ENCODE measurements around the gene ADGRG6. TPM values are rescaled to one million over a fixed set of nuclear protein-coding genes. Genes with fewer than 3 reads are reported as not detected.

The ADGRG6 gene
- total RNA-seq, 1 donor from 2014 or later, result not detected

GRCh38 chr6:142313284-142313683 lies 11.5 kb downstream of the ADGRG6 start:
- Mint-ChIP-seq H3K9me3 (no peaks in the 10 kb centered on the region), H3K36me3 (ENCODE audit: low read depth) (no peaks in the 10 kb centered on the region), H3K27ac (no peak overlapping the region), H3K4me3 (no peak overlapping the region), H3K4me1 (ENCODE audit: low read depth) (no peaks in the 10 kb centered on the region), H3K27me3 (ENCODE audit: insufficient read depth) (peaks cover 10% of the 10 kb centered on the region)
- DNase-seq (ENCODE audit: low spot score), result no peak
- intact Hi-C loops (cut with micrococcal nuclease), result no loop called here

GRCh38 chr6:142316791-142317368 lies 15.1 kb downstream of the ADGRG6 start:
- Mint-ChIP-seq H3K9me3 (no peaks in the 10 kb centered on the region), H3K27ac (no peak overlapping the region), H3K27me3 (ENCODE audit: insufficient read depth) (peaks cover 8% of the 10 kb centered on the region), H3K4me3 (no peak overlapping the region), H3K4me1 (ENCODE audit: low read depth) (no peaks in the 10 kb centered on the region), H3K36me3 (ENCODE audit: low read depth) (no peaks in the 10 kb centered on the region)
- intact Hi-C loops (cut with micrococcal nuclease), result no loop called here
- DNase-seq (ENCODE audit: low spot score), result no peak

- peaks cover 8% of the 10 kb centered on the region for H3K27me3 Mint-ChIP-seq (ENCODE audit: insufficient read depth)
- H3K9me3 Mint-ChIP-seq, result no peaks in the 10 kb centered on the region
- intact Hi-C loops (cut with micrococcal nuclease), result no loop called here
These were observed 16.9 kb downstream of the ADGRG6 start for GRCh38 chr6:142318714-142319113.

GRCh38 chr6:142320366-142320765 lies 18.6 kb downstream of the ADGRG6 start:
- Mint-ChIP-seq H3K4me1 (ENCODE audit: low read depth) (no peaks in the 10 kb centered on the region), H3K36me3 (ENCODE audit: low read depth) (no peaks in the 10 kb centered on the region), H3K9me3 (no peaks in the 10 kb centered on the region), H3K27ac (no peak overlapping the region), H3K4me3 (no peak overlapping the region), H3K27me3 (ENCODE audit: insufficient read depth) (peaks cover 8% of the 10 kb centered on the region)
- intact Hi-C loops (cut with micrococcal nuclease), result no loop called here
- DNase-seq (ENCODE audit: low spot score), result no peak

More at GRCh38 chr6:142318714-142319113, 16.9 kb downstream of the ADGRG6 start:
- Mint-ChIP-seq H3K36me3 (ENCODE audit: low read depth) (no peaks in the 10 kb centered on the region), H3K4me1 (ENCODE audit: low read depth) (no peaks in the 10 kb centered on the region), H3K4me3 (no peak overlapping the region), H3K27ac (no peak overlapping the region)
- no peak for DNase-seq (ENCODE audit: low spot score)

GRCh38 chr6:142321451-142321850 lies 19.6 kb downstream of the ADGRG6 start:
- intact Hi-C loops (cut with micrococcal nuclease), result no loop called here
- H3K36me3 Mint-ChIP-seq (ENCODE audit: low read depth), result no peaks in the 10 kb centered on the region
- H3K27ac Mint-ChIP-seq, result no peak overlapping the region
- no peak overlapping the region for H3K4me3 Mint-ChIP-seq
- no peak for DNase-seq (ENCODE audit: low spot score)
- H3K9me3 Mint-ChIP-seq, result no peaks in the 10 kb centered on the region
- no peaks in the 10 kb centered on the region for H3K4me1 Mint-ChIP-seq (ENCODE audit: low read depth)
- peaks cover 6% of the 10 kb centered on the region for H3K27me3 Mint-ChIP-seq (ENCODE audit: insufficient read depth)

GRCh38 chr6:142322066-142322465 lies 20.3 kb downstream of the ADGRG6 start:
- DNase-seq (ENCODE audit: low spot score), result no peak
- no peaks in the 10 kb centered on the region for H3K36me3 Mint-ChIP-seq (ENCODE audit: low read depth)
- no peaks in the 10 kb centered on the region for H3K9me3 Mint-ChIP-seq
- no peak overlapping the region for H3K4me3 Mint-ChIP-seq
- peaks cover 7% of the 10 kb centered on the region for H3K27me3 Mint-ChIP-seq (ENCODE audit: insufficient read depth)
- no peak overlapping the region for H3K27ac Mint-ChIP-seq
- intact Hi-C loops (cut with micrococcal nuclease), result no loop called here
- H3K4me1 Mint-ChIP-seq (ENCODE audit: low read depth), result no peaks in the 10 kb centered on the region

- intact Hi-C loops (cut with micrococcal nuclease), result no loop called here
- no peaks in the 10 kb centered on the region for H3K4me1 Mint-ChIP-seq (ENCODE audit: low read depth)
- no peaks in the 10 kb centered on the region for H3K9me3 Mint-ChIP-seq
These were observed 20.8 kb downstream of the ADGRG6 start for GRCh38 chr6:142322504-142323198.

GRCh38 chr6:142323377-142323776 lies 21.6 kb downstream of the ADGRG6 start:
- H3K27me3 Mint-ChIP-seq (ENCODE audit: insufficient read depth), result peaks cover 7% of the 10 kb centered on the region
- no peak for DNase-seq (ENCODE audit: low spot score)
- H3K4me3 Mint-ChIP-seq, result no peak overlapping the region
- H3K9me3 Mint-ChIP-seq, result no peaks in the 10 kb centered on the region
- H3K36me3 Mint-ChIP-seq (ENCODE audit: low read depth), result no peaks in the 10 kb centered on the region
- intact Hi-C loops (cut with micrococcal nuclease), result no loop called here
- no peaks in the 10 kb centered on the region for H3K4me1 Mint-ChIP-seq (ENCODE audit: low read depth)
- H3K27ac Mint-ChIP-seq, result no peak overlapping the region

More at GRCh38 chr6:142322504-142323198, 20.8 kb downstream of the ADGRG6 start:
- no peak overlapping the region for H3K4me3 Mint-ChIP-seq
- peaks cover 7% of the 10 kb centered on the region for H3K27me3 Mint-ChIP-seq (ENCODE audit: insufficient read depth)
- no peak for DNase-seq (ENCODE audit: low spot score)
- H3K36me3 Mint-ChIP-seq (ENCODE audit: low read depth), result no peaks in the 10 kb centered on the region
- no peak overlapping the region for H3K27ac Mint-ChIP-seq

- H3K36me3 Mint-ChIP-seq (ENCODE audit: low read depth), result no peaks in the 10 kb centered on the region
- H3K9me3 Mint-ChIP-seq, result no peaks in the 10 kb centered on the region
- intact Hi-C loops (cut with micrococcal nuclease), result no loop called here
- DNase-seq (ENCODE audit: low spot score), result no peak
- peaks cover 3% of the 10 kb centered on the region for H3K27me3 Mint-ChIP-seq (ENCODE audit: insufficient read depth)
- H3K27ac Mint-ChIP-seq, result no peak overlapping the region
- H3K4me3 Mint-ChIP-seq, result no peak overlapping the region
- no peaks in the 10 kb centered on the region for H3K4me1 Mint-ChIP-seq (ENCODE audit: low read depth)
These were observed 22.3 kb downstream of the ADGRG6 start for GRCh38 chr6:142324111-142324510.

GRCh38 chr6:142325111-142325510 lies 23.3 kb downstream of the ADGRG6 start:
- no peaks in the 10 kb centered on the region for H3K4me1 Mint-ChIP-seq (ENCODE audit: low read depth)
- no peak overlapping the region for H3K27ac Mint-ChIP-seq
- H3K4me3 Mint-ChIP-seq, result no peak overlapping the region
- DNase-seq (ENCODE audit: low spot score), result no peak
- H3K27me3 Mint-ChIP-seq (ENCODE audit: insufficient read depth), result peaks cover 3% of the 10 kb centered on the region
- no peaks in the 10 kb centered on the region for H3K36me3 Mint-ChIP-seq (ENCODE audit: low read depth)
- intact Hi-C loops (cut with micrococcal nuclease), result no loop called here
- H3K9me3 Mint-ChIP-seq, result no peaks in the 10 kb centered on the region

GRCh38 chr6:142326540-142326939 lies 24.7 kb downstream of the ADGRG6 start:
- Mint-ChIP-seq H3K27ac (no peak overlapping the region), H3K4me1 (ENCODE audit: low read depth) (no peaks in the 10 kb centered on the region), H3K4me3 (no peak overlapping the region), H3K9me3 (no peaks in the 10 kb centered on the region), H3K36me3 (ENCODE audit: low read depth) (no peaks in the 10 kb centered on the region), H3K27me3 (ENCODE audit: insufficient read depth) (peaks cover 3% of the 10 kb centered on the region)
- DNase-seq (ENCODE audit: low spot score), result no peak
- intact Hi-C loops (cut with micrococcal nuclease), result no loop called here

- intact Hi-C loops (cut with micrococcal nuclease), result no loop called here
- Mint-ChIP-seq H3K9me3 (no peaks in the 10 kb centered on the region), H3K27me3 (ENCODE audit: insufficient read depth) (peaks cover 3% of the 10 kb centered on the region), H3K36me3 (ENCODE audit: low read depth) (no peaks in the 10 kb centered on the region), H3K27ac (no peak overlapping the region), H3K4me1 (ENCODE audit: low read depth) (no peaks in the 10 kb centered on the region), H3K4me3 (no peak overlapping the region)
- DNase-seq (ENCODE audit: low spot score), result no peak
These were observed 26.3 kb downstream of the ADGRG6 start for GRCh38 chr6:142328070-142328469.

- no peak overlapping the region for H3K4me3 Mint-ChIP-seq
- intact Hi-C loops (cut with micrococcal nuclease), result no loop called here
- no peak overlapping the region for H3K27ac Mint-ChIP-seq
- H3K27me3 Mint-ChIP-seq (ENCODE audit: insufficient read depth), result peaks cover 3% of the 10 kb centered on the region
- no peaks in the 10 kb centered on the region for H3K36me3 Mint-ChIP-seq (ENCODE audit: low read depth)
- H3K4me1 Mint-ChIP-seq (ENCODE audit: low read depth), result no peaks in the 10 kb centered on the region
- DNase-seq (ENCODE audit: low spot score), result no peak
- H3K9me3 Mint-ChIP-seq, result no peaks in the 10 kb centered on the region
These were observed 27.8 kb downstream of the ADGRG6 start for GRCh38 chr6:142329486-142330113.
